ENCODE data around the gene SHB.

SHB gene

DNA sequence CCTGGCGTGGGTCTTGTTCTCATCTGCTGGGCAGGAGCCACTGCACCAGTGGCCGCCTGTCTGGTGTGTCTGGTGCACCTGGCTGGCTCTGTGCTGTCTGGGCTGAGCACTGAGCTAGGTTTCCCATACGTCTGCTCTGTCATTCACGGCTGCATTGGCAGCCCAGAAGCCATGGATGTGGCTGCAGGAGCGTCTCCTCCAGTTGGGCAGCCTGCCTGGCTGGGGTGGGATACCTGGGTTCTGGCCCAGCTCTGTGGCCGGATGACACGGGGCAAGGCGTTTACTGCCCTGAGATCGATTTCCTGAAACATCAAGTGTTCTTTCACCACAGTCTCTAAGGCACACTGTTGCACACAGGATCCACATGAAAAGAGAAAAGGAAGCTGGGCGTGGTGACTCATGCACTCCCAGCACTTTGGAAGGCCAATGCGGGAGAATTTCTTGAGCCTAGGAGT is 139.6 kb downstream of the SHB start:
- Histone ChIP-seq H3K4me3 (no peak overlapping the region), H3K27ac (no peak overlapping the region)
- TF ChIP-seq, protein P1, sequence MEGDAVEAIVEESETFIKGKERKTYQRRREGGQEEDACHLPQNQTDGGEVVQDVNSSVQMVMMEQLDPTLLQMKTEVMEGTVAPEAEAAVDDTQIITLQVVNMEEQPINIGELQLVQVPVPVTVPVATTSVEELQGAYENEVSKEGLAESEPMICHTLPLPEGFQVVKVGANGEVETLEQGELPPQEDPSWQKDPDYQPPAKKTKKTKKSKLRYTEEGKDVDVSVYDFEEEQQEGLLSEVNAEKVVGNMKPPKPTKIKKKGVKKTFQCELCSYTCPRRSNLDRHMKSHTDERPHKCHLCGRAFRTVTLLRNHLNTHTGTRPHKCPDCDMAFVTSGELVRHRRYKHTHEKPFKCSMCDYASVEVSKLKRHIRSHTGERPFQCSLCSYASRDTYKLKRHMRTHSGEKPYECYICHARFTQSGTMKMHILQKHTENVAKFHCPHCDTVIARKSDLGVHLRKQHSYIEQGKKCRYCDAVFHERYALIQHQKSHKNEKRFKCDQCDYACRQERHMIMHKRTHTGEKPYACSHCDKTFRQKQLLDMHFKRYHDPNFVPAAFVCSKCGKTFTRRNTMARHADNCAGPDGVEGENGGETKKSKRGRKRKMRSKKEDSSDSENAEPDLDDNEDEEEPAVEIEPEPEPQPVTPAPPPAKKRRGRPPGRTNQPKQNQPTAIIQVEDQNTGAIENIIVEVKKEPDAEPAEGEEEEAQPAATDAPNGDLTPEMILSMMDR (IDR thresholded peaks at IDR 0.05) = no peak
- no peak for DNase-seq (ENCODE audit: low spot score)

DNA sequence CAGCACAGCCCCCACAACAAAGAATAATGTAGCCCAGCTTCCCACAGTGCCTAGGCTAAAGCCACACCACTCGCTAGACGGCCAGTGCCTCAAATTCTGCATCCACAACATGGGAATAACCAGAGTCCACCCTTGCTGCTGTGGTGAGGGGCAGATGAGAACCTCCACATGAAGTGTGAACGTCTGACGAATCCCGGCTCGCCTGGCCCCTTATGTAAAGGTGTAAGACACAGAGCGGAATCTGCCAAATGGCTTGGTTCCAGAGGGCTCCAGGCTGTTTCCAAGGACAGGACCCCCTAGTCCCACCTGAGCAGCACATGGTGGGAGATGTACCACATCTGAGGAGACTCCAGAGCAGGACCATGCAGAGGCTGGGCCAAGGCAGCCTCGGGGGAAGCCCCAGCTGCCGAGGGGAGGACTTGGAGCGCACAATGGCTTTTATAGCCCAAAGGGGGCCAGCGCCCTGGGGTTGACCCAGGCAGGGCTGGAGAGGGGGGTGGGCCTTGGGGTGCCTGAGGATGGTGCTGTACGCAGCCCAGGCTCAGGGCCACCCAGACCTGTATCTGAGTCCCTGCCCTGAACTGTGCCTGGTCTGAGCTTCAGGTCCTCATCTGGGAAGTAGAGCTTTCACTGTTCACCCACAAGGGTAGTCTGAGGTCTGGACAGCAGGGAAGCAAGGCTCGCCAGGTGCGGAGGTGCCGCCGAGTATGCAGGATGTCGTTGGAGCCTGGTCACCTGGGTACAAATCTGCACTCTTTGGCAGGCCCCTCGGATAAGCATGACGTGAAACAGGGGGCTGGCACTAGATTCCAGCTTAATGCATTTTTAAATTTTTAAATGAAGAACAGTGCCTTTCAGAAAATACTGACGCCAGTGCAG is 140.2 kb downstream of the SHB start:
- TF ChIP-seq, protein P1 (IDR thresholded peaks at IDR 0.05) = no peak
- H3K27ac ChIP-seq = no peak overlapping the region
- H3K4me3 ChIP-seq = no peak overlapping the region
- no peak for DNase-seq (ENCODE audit: low spot score)

DNA sequence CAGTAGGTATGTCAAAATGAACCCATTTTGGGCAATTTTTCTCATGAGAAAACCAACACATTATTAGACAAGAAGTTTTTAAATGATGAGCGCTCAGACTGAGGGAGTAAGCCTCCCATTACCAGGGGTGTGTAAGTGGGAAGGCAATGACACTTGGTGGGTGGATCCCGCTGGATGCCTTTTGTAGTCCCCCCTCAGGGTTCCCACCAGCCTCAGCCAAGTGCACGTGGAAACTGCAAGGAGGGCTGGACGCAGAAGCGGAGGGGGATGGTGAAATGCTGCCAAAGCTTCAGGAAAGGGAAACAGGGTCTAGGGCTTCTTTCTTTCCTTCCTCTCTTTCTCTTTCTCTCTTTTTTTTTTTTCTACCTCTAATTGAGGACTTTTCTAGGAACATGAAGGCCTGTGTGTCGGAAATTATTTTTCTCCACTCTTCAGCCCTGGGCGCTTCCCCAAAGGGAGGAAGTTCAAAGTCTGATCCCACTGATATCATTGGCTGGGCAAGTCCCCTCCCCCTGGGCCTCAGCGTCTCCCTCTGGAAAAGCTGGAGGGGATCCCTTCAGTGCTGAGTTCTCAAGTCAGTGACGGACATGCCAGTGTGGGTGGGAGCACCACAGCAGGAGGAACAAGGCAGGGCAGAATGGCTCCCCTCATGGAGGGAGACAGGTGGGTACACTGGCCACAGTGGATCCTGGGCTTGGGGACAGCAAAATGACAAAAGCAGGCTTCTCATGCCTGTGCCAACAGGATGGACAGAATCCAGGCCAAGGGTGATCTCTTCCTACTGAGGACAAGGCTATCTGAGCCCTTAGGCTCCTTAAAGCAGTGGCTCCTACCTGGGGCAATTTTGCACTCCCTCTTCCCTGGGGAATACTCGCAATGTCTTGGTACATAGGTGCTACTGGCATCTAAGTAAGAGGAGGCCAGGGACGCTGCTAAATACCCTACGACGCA is 141.2 kb downstream of the SHB start:
- DNase-seq (ENCODE audit: low spot score) = no peak
- no peak overlapping the region for H3K27ac ChIP-seq
- H3K4me3 ChIP-seq = no peak overlapping the region
- TF ChIP-seq, protein P1 (IDR thresholded peaks at IDR 0.05) = no peak

DNA sequence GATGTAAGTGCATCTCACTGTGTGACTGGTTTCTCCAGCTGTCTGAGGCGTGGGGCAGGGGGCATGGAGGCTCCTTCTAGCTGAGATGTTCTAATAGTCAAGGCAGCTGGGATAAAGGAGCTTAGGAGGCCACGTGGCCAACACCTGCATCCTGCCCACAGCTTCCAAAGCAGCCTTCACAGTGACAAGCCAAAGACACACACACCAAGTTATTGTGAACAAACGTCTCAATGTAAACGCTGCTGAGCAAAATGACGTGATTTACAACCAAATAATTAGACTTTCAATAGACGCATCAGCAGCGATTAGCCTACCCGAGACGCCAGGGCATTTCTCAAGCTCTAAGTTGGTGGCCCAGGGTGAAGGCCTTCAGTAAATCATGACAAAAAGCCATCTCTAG is 141.9 kb downstream of the SHB start:
- TF ChIP-seq, protein P1 (IDR thresholded peaks at IDR 0.05) = no peak

DNA sequence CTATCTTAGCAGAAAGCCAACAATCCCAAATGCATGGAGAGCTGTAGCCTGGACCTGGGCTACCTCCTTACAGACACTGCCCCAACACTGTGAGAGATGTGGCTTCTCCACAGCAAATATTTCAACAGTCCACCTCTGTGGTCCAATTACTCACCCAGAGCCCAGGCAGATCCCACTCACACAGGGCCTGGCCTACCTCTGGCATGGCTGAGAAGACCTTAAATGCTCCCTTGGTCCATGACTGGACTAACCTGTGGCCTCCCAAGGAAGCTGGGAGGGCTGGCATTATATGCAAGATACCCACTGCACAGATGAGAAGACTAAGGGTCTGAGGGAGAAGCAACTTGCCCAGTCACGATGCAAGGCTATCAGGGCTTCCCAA is 142.3 kb downstream of the SHB start:
- no peak for DNase-seq (ENCODE audit: low spot score)

More for the DNA sequence above, 141.9 kb downstream of the SHB start:
- no peak overlapping the region for H3K4me3 ChIP-seq
- no peak overlapping the region for H3K27ac ChIP-seq
- no peak for DNase-seq (ENCODE audit: low spot score)

DNA sequence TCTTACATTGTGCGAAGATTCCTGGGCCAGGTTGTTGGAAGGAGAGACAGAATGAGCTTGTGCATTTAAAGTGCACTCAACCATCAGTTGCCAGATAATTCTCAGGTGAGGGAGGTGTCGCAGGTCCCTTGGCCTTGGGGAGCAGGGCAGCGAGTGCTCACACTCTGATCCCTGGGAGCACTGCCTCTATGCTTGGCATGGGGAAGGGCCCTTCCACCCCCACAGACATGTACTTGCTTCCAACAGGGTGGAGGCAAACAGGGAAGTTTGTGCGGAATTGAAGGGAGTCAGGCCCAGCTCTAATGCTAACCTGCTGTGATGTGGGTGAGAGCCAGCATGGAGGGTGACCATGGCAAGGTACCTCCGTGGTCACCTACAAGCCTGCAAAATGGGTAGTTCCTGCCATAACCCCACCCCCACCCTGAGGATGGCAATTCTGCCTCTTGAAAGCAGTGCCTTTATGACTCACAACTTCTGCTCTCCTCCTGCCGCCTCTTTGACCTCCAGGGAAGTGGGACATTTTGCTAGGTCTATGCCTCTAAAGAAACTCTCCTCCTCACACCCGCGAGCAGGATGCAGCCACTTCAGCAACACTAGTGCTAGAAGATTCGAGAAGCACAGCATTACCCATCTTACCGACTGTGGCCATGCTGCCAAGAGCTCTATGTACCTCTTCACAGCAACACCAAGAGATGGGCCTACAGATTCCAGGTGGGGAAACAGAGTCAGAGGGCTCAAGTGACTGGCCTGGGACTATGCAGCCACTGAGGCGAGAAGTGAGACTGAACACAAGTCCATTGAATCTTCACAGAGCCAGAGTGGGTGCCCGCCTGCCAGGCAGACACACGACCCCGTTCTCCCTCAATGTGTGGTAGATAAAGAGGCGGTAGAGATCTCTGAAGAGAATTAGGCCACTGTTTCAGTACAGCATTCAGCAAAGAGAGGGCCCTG is 143.0 kb downstream of the SHB start:
- TF ChIP-seq, protein P1 (IDR thresholded peaks at IDR 0.05) = no peak
- no peak for DNase-seq (ENCODE audit: low spot score)

More for the DNA sequence above, 142.3 kb downstream of the SHB start:
- Histone ChIP-seq H3K4me3 (no peak overlapping the region), H3K27ac (no peak overlapping the region)
- TF ChIP-seq, protein P1 (IDR thresholded peaks at IDR 0.05) = no peak

More for the DNA sequence above, 143.0 kb downstream of the SHB start:
- Histone ChIP-seq H3K4me3 (no peak overlapping the region), H3K27ac (no peak overlapping the region)
